ENCODE measurements around the gene MITF. TPM values are rescaled to one million over a fixed set of nuclear protein-coding genes. Genes with fewer than 3 reads are reported as not detected.

The MITF gene
- polyA plus RNA-seq, 1 donor from 2014 or later = not detected

DNA sequence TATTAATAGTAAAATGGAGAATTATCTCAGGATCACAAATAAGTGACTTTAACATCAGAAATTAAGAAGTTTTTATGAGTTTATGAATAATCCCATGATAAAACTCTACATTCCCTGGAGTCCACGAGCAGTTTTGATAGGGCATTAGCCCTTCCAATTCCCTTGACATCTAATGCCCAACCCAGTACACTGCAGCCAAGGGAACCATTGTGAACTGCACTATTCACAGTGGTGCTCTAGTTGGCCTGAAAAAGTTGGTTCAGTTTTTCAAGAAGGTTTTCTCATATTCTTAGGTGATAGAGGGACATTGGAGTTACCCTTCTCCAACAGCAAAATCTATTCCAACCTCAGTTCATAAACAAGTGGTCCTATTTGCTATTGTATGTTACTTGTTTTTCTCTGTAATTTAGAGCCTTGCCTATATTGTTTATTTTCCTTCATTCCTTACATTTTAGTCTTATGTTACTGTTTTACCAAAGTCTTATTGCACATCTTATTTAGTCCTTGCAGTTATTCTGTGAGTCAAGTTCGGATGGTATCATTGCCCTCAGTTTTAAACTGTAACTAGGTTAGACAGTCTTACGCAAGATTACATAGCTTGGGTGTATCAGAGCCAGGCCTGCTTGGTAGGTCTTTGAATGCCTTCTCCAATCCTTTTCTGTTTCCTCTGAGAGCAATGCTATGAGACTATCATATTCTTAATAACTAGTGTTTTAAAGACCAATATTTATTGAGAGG is 202.3 kb downstream of the MITF start:
- TF ChIP-seq RAD21 (conservative IDR thresholded peaks at IDR 0.05) (no peak), EZH2 (IDR thresholded peaks at IDR 0.05; ENCODE audit: borderline replicate concordance, insufficient read depth, low read length, poor library complexity, severe bottlenecking) (no peak), POLR2AphosphoS5 (IDR thresholded peaks at IDR 0.05) (no peak), EP300 (conservative IDR thresholded peaks at IDR 0.05; ENCODE audit: poor library complexity, severe bottlenecking) (no peak), SMC3 (conservative IDR thresholded peaks at IDR 0.05; ENCODE audit: poor library complexity) (no peak), TAF1 (IDR thresholded peaks at IDR 0.05; ENCODE audit: low read depth) (no peak), MXI1 (conservative IDR thresholded peaks at IDR 0.05; ENCODE audit: poor library complexity, severe bottlenecking) (no peak)
- TF ChIP-seq, protein P1, sequence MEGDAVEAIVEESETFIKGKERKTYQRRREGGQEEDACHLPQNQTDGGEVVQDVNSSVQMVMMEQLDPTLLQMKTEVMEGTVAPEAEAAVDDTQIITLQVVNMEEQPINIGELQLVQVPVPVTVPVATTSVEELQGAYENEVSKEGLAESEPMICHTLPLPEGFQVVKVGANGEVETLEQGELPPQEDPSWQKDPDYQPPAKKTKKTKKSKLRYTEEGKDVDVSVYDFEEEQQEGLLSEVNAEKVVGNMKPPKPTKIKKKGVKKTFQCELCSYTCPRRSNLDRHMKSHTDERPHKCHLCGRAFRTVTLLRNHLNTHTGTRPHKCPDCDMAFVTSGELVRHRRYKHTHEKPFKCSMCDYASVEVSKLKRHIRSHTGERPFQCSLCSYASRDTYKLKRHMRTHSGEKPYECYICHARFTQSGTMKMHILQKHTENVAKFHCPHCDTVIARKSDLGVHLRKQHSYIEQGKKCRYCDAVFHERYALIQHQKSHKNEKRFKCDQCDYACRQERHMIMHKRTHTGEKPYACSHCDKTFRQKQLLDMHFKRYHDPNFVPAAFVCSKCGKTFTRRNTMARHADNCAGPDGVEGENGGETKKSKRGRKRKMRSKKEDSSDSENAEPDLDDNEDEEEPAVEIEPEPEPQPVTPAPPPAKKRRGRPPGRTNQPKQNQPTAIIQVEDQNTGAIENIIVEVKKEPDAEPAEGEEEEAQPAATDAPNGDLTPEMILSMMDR (IDR thresholded peaks at IDR 0.05; ENCODE audit: poor library complexity, severe bottlenecking) = no peak
- TF ChIP-seq, protein P2, sequence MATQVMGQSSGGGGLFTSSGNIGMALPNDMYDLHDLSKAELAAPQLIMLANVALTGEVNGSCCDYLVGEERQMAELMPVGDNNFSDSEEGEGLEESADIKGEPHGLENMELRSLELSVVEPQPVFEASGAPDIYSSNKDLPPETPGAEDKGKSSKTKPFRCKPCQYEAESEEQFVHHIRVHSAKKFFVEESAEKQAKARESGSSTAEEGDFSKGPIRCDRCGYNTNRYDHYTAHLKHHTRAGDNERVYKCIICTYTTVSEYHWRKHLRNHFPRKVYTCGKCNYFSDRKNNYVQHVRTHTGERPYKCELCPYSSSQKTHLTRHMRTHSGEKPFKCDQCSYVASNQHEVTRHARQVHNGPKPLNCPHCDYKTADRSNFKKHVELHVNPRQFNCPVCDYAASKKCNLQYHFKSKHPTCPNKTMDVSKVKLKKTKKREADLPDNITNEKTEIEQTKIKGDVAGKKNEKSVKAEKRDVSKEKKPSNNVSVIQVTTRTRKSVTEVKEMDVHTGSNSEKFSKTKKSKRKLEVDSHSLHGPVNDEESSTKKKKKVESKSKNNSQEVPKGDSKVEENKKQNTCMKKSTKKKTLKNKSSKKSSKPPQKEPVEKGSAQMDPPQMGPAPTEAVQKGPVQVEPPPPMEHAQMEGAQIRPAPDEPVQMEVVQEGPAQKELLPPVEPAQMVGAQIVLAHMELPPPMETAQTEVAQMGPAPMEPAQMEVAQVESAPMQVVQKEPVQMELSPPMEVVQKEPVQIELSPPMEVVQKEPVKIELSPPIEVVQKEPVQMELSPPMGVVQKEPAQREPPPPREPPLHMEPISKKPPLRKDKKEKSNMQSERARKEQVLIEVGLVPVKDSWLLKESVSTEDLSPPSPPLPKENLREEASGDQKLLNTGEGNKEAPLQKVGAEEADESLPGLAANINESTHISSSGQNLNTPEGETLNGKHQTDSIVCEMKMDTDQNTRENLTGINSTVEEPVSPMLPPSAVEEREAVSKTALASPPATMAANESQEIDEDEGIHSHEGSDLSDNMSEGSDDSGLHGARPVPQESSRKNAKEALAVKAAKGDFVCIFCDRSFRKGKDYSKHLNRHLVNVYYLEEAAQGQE (IDR thresholded peaks at IDR 0.05; ENCODE audit: borderline replicate concordance) = no peak
- Histone ChIP-seq H3K9me3 (ENCODE audit: low read length) (no peaks in the 10 kb centered on the region), H3K9me2 (ENCODE audit: insufficient read depth, low read length) (no peaks in the 10 kb centered on the region), H3K4me3 (ENCODE audit: low read length) (no peak overlapping the region), H3F3A (ENCODE audit: insufficient read depth, low read length, poor library complexity, severe bottlenecking) (no peaks in the 10 kb centered on the region), H3K27ac (ENCODE audit: low read length) (no peak overlapping the region), H3K36me3 (ENCODE audit: insufficient read depth, low read length) (no peaks in the 10 kb centered on the region), H3K79me2 (replicated peaks; ENCODE audit: insufficient read depth, low read length) (no peaks in the 10 kb centered on the region), H3K27me3 (ENCODE audit: insufficient read depth, low read depth, low read length) (no peaks in the 10 kb centered on the region), H3K9ac (ENCODE audit: low read length) (no peak overlapping the region), H3K4me2 (ENCODE audit: low read length) (no peak overlapping the region), H2AFZ (ENCODE audit: low read depth, low read length) (no peak overlapping the region), H4K20me1 (ENCODE audit: insufficient read depth) (no peaks in the 10 kb centered on the region)

DNA sequence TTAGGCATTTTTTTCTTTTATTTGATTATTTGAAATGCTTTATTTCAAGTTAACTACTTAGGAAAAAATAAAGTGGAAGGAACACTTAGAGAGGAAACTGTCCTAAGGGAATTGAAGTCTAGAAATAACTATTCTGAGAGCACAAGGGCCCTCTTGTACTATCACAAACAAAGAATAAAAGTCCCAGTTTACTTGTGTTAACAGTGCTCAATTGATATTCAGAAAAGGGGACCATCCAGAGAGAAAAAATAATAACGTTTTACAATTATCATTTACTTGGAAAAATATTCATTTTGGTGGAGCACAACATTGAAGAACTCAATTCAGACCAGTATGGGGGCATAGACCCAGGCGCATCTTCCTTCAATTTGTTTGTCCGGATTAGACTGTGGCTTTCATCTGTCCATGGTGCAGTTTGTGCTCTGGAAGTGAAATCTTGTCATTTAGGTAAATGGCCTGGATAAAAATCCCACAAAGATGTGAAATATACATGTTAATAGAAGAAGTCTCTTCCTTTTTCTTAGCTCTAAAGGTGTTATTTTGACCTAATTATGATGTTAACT is 205.7 kb downstream of the MITF start:
- H2AFZ ChIP-seq (ENCODE audit: low read depth, low read length) = no peak overlapping the region

More for the DNA sequence above, 205.7 kb downstream of the MITF start:
- no peaks in the 10 kb centered on the region for H3K79me2 ChIP-seq (replicated peaks; ENCODE audit: insufficient read depth, low read length)
- no peak overlapping the region for H3K9ac ChIP-seq (ENCODE audit: low read length)
- H3K4me2 ChIP-seq (ENCODE audit: low read length) = no peak overlapping the region
- H3K36me3 ChIP-seq (ENCODE audit: insufficient read depth, low read length) = no peaks in the 10 kb centered on the region
- no peaks in the 10 kb centered on the region for H3K9me2 ChIP-seq (ENCODE audit: insufficient read depth, low read length)
- H3K4me3 ChIP-seq (ENCODE audit: low read length) = no peak overlapping the region
- TF ChIP-seq EZH2 (IDR thresholded peaks at IDR 0.05; ENCODE audit: borderline replicate concordance, insufficient read depth, low read length, poor library complexity, severe bottlenecking) (no peak), SMC3 (conservative IDR thresholded peaks at IDR 0.05; ENCODE audit: poor library complexity) (no peak), MXI1 (conservative IDR thresholded peaks at IDR 0.05; ENCODE audit: poor library complexity, severe bottlenecking) (no peak), POLR2AphosphoS5 (IDR thresholded peaks at IDR 0.05) (no peak), RAD21 (conservative IDR thresholded peaks at IDR 0.05) (no peak), EP300 (conservative IDR thresholded peaks at IDR 0.05; ENCODE audit: poor library complexity, severe bottlenecking) (no peak), TAF1 (IDR thresholded peaks at IDR 0.05; ENCODE audit: low read depth) (no peak)
- TF ChIP-seq, protein P2 (IDR thresholded peaks at IDR 0.05; ENCODE audit: borderline replicate concordance) = no peak
- TF ChIP-seq, protein P1 (IDR thresholded peaks at IDR 0.05; ENCODE audit: poor library complexity, severe bottlenecking) = no peak
- H3F3A ChIP-seq (ENCODE audit: insufficient read depth, low read length, poor library complexity, severe bottlenecking) = no peaks in the 10 kb centered on the region
- H3K9me3 ChIP-seq (ENCODE audit: low read length) = no peaks in the 10 kb centered on the region
- no peak overlapping the region for H3K27ac ChIP-seq (ENCODE audit: low read length)
- H3K27me3 ChIP-seq (ENCODE audit: insufficient read depth, low read depth, low read length) = no peaks in the 10 kb centered on the region
- no peaks in the 10 kb centered on the region for H4K20me1 ChIP-seq (ENCODE audit: insufficient read depth)
